T-helper 2 cell (primary cell): Measurements from ENCODE around the gene ESR1.

ENCODE experiments used
- DNase-seq, 5 experiments: peaks; one replicate each; pipeline versions ENCODE4 v3.0.0 to v3.0.0-alpha.2; 2012 to 2022
- total RNA-seq, 2 donors: gene quantifications; one replicate each; lab custom pipeline; 2026; lab: John Stamatoyannopoulos, UW

ESR1 gene
- 2.8 to 6.9 reads per million in 2 donors for total RNA-seq

DNA sequence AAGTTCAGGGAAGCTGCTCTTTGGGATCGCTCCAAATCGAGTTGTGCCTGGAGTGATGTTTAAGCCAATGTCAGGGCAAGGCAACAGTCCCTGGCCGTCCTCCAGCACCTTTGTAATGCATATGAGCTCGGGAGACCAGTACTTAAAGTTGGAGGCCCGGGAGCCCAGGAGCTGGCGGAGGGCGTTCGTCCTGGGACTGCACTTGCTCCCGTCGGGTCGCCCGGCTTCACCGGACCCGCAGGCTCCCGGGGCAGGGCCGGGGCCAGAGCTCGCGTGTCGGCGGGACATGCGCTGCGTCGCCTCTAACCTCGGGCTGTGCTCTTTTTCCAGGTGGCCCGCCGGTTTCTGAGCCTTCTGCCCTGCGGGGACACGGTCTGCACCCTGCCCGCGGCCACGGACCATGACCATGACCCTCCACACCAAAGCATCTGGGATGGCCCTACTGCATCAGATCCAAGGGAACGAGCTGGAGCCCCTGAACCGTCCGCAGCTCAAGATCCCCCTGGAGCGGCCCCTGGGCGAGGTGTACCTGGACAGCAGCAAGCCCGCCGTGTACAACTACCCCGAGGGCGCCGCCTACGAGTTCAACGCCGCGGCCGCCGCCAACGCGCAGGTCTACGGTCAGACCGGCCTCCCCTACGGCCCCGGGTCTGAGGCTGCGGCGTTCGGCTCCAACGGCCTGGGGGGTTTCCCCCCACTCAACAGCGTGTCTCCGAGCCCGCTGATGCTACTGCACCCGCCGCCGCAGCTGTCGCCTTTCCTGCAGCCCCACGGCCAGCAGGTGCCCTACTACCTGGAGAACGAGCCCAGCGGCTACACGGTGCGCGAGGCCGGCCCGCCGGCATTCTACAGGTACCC is at the start of gene ESR1:
ESR1 (plus strand) TSS at position 170 of the 858 bp plus-strand sequence; CDS start at position 401, 231 bp downstream.
- no peak for DNase-seq

DNA sequence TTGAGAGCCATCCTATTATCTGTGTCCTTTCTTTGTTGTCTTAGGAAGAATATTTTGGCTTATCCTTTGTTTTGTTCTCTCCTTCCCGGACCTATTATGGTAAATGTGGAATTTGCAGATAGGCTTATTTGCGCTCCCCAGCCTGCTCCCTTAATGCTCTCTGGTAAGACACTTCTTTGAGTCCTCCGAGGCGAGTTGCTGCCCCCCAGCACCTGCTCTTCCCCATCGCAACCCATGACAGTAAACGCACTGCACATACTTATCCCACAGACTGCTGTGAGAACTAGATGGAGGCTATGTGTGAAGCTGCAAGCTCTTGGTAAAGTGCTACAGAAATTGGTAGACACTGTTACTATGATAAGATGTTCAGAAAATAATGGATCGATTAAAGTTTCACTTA is 47.0 kb upstream of the ESR1 start:
- DNase-seq: no peak

DNA sequence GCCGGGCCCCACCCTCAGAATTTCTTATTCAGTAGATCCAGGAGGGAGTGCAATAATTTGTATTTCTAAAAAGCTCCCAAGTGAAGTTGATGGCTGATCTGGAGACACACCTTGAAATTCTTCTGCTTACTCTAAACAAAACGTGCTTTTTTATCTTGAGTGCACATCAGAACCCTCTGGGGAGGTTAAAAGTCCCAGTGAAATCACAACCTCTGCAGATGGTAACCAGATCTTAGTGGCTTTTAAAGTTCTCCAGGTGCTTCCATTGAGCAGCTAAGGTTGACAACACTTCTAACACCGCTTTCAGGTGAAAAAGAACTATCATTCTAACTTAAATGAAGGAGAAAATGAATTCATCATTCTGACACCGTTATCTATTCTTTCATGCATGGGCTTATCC is 45.6 kb upstream of the ESR1 start:
- peak in 1 of 5 experiments; percentile 18 for DNase-seq

DNA sequence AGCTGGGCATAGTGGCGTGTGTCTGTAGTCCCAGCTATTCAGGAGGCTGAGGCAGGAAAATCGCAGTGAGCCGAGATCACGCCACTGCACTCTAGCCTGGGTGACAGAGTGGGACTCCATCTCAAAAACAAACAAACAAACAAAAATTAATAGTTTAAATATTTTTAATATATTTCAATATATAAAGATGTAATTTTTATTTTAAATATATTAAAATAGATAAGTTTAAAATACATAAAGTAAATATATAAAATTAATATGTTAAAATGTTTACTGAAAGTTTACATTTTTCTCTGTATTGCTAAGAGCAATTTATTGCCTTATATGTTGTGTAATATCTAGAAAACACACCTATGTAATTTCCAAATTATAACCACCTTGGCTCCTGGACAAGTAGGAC is 44.7 kb upstream of the ESR1 start:
- no peak for DNase-seq

DNA sequence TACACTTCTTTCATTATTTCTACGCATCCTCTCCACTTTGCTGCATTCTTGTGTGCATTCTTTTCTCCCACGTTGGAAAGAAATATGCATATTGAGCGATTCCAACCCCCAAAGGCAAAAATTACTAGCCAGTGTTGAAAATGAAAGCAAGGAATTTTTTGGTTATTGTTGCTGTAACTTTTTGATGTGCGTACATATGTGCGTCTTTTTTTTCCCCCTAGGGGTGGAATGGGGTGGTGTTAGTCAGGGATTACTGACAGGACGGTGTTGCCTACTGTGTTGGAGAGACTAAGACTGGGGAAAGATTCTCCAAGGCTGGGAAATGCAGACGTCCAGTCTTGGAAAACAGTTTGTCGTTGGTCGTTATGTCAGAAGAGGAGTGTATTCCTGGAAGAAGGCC is 44.2 kb upstream of the ESR1 start:
- no peak for DNase-seq

DNA sequence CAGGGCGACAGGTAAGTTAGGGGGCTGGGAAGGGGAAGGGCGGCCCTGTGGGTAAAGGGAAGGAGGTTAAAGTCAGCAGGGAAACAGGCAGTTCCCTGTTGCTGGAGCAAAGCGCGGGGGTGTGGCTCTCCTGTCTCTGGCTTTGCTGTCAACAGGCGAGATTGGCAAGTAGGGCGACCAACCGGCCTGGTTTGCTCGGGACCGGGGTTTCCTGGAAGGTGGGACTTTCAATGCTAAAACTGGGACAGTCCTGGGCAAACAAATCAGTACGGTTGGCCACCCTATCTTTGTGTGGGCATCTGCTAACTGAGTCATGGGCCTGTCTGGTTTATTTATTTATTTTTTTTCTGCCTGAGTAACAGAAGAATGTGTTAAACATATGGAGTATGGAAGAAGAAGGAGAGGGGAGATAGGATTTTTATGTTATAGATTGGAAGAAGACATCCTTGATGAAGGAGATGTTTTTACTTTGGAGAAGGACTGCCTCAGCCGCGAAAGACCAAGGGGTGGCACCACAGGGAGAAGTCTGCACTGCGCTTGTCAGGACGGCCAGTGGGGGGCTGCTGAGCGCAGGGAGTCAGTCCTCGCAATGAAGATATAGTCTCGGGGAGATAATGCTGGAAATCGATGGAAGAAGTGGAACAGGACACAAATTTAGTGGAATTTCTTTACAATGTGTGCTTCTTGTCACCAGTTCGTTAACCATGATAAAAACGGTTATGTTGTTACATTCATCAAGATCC is 43.4 kb upstream of the ESR1 start:
- no peak for DNase-seq

DNA sequence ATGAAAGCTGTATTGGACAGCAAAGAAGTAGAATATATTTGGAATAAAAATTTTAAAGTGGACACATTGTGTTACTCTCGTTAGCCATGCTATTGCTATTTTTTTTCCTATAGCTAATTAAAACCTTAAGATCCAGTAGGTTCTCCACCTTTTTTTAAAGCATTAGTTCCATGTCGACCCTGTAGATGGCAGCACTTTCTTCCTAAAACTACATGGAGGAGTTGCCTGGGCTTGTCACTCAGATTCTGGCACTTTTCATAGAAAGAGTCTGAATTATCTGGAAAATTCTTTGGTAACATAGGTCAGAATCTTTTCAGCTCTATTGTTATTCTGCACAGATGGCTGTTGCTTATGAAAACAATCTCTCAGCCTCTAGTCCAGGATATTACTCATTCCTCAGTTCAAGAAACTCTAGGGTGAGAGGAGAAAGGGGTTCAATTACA is 42.0 kb upstream of the ESR1 start:
- peak in 1 of 5 experiments; percentile 60 for DNase-seq

DNA sequence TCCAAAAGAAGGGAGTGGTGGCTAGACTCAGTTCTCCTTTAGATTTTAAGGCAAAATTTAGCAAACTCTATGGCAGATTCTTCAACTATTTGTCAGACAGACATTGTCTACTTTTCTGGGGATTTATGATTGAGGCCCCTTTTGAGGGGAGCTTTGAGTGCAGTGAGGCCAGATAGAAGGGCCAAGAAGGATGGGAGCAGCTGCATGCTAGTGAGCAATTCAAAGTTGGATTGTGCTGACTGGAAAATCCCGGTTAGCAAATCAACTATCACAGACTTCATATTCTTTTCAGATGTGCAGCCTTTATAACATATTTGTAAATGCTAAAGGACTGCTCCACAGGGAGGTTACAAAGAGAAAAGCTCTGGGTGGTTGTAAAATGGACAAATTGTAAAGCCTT is 35.0 kb upstream of the ESR1 start:
- DNase-seq: no peak

DNA sequence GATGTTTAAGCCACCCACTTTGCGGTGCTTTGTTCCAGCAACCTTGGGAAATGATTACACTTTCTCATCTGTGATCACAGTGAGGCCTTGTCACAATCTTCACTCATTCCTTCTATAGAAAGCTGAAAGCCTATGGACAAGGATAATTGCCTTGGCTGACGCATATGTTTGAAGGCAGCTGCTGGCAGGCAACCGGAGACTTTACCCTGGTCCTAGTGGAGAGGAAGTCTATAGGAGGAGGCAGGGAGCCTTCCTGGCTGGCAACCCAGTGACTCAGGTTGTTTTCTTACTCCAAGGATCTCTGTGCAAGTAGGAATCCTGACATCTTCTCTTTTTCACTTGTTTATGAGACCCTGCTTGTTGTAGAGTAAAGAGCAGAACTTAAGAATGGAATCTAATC is 34.1 kb upstream of the ESR1 start:
- DNase-seq: no peak

DNA sequence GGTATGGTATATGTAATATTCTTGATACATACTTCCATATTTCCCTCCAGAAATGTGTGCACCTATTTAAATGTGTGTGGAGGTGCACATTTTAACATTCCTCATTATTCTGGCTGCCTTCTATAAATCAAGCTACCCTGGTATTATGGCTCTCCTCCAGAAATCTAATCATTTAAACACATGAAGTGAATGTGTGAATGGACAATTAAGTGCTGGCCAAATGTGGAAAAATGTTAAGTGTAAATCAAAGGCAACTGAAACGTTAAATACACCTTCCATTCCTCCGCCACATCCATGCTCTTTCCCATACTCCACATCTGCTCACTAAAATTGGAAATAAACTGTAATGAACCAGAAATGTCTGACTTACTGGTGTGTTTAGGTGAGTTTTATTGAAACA is 24.9 kb upstream of the ESR1 start:
- no peak for DNase-seq

DNA sequence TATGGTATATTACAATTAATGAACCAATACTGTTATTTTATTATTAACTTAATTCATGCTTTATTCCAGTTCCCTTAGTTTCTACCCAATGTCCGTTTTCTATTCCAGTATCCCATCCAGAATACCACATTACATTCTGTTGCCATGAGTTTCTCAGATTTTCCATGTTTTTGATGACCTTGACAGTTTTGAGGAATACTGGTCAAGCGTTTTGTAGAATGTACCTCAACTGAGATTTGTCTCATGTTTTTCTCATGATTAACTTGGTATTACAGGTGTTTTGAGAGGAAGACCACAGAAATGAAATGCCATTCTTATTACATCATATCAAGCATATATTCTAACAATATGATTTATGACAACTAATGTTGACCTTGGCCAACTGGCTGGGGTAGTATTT is 23.8 kb upstream of the ESR1 start:
- DNase-seq: no peak

DNA sequence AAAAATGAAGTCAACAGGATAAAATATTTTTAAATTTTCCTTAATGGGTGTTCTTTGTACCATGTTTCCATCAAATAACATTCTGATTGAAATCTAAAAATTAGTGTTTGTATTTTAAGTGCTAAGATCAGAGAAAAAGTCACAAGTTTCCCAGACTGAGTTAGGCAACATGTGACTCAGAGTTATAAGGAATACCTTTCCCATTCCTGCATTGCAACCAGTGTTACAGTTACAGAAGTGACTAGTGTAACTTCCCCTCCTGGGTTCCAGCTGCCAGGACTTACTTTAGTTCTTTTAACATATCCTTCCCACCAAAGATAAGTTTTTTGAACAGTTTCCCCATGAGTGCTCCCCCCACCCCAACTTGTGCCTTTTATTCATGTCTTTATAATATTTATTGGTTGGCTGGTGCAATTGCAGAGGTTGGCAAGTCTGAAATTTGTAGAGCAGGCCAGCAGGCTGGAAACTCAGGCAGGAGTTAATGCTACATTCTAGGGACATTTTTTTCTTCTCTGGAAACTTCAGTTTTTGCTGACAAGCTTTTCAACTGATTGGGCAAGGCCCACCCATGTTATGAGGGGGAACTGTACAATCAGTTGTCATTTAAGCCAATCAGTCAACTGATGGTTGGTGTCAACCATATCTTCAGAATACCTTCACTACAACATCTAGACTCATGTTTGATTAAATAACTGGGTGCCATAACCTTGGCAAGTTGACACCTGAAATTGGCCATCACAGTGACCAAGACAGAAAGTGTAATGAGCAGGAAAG is 22.9 kb upstream of the ESR1 start:
- no peak for DNase-seq

DNA sequence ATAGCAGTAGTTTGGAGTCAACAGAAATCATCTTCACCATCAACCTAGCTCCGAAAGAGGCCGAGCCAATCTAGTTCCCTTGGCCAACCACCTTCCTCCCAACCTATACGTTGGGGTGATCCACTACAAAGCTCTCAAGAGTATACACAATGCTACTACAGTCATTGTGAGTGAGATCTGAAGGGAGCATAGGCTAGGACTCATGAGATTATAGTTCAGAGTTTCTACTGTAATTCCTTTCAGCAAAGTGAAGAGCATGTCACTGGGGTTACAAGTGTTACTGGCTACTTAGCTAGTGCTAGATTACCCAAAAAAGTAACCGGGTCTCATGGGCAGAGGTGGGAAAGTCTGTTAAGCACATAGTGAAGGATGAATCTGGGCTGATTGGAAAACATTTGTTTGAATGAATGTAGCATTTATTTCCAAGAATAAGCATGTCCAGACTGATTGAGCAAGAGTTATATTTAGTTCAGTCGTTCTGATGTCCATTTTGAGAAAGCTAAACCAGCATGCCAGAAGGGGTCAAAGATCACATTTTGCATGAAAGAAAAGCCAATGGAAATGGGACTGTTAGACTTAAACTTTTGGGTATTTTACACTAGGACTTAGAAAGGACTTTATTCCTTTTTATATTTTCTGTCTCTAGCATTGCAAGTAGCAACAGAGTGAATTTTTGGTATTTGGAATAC is 10.5 kb upstream of the ESR1 start:
- no peak for DNase-seq

DNA sequence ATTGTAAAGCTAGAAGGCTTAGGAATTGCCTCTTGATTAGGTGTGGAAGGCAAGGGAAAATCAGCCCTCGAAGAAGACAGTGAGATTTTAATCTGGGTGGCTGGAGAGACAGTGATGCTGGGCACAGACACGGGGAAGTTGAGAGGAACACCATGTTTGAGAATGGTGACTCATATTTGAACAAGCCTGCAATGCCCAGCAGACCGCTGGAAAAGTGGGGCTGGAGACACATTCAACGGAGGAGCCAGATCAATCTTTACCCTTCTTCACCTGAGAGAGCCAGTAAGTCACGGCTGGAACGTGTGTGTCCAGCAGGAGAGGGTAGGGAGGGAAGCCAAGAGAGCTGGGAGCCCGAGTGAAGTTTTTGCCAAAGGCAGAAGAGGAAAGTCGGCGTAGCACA is 3.7 kb upstream of the ESR1 start:
- DNase-seq: no peak

DNA sequence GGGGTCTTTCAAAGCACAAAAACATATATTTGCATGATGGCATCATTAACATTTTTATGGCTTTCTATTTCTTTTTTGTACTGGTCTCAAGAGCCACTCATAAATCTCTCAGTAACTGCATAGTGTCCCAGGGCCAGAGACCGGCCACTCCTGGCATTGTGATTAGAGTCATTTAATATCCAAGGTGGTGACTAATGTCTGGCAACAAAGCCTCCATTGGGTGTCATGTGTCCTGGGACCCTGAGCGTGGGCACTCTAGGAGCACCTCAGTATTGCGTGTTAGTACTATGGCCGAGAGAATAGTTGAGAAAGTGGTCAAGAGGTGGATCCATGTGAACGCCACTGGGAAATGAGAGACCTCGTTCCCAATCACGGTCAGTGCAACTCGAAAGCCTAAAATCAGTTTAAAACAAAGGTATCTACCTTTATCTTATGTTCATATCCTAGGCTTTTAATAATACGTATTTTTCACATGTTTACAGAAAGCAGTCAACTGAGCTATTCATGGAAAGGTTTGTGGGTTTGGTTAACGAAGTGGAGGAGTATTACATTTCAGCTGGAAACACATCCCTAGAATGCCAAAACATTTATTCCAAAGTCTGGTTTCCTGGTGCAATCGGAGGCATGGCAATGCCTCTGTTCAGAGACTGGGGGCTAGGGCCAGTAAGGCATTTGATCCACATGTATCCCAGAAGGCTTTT is 2.7 kb upstream of the ESR1 start:
- DNase-seq: no peak

DNA sequence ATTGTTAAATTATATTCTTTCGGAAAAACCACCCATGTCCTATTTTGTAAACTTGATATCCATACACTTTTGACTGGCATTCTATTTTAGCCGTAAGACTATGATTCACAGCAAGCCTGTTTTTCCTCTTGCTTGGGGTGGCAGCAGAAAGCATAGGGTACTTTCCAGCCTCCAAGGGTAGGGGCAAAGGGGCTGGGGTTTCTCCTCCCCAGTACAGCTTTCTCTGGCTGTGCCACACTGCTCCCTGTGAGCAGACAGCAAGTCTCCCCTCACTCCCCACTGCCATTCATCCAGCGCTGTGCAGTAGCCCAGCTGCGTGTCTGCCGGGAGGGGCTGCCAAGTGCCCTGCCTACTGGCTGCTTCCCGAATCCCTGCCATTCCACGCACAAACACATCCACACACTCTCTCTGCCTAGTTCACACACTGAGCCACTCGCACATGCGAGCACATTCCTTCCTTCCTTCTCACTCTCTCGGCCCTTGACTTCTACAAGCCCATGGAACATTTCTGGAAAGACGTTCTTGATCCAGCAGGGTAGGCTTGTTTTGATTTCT is 2.1 kb upstream of the ESR1 start:
- DNase-seq: no peak

DNA sequence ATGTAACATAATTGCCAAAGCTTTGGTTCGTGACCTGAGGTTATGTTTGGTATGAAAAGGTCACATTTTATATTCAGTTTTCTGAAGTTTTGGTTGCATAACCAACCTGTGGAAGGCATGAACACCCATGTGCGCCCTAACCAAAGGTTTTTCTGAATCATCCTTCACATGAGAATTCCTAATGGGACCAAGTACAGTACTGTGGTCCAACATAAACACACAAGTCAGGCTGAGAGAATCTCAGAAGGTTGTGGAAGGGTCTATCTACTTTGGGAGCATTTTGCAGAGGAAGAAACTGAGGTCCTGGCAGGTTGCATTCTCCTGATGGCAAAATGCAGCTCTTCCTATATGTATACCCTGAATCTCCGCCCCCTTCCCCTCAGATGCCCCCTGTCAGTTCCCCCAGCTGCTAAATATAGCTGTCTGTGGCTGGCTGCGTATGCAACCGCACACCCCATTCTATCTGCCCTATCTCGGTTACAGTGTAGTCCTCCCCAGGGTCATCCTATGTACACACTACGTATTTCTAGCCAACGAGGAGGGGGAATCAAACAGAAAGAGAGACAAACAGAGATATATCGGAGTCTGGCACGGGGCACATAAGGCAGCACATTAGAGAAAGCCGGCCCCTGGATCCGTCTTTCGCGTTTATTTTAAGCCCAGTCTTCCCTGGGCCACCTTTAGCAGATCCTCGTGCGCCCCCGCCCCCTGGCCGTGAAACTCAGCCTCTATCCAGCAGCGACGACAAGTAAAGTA is 547 bp upstream of the ESR1 start:
- no peak for DNase-seq

DNA sequence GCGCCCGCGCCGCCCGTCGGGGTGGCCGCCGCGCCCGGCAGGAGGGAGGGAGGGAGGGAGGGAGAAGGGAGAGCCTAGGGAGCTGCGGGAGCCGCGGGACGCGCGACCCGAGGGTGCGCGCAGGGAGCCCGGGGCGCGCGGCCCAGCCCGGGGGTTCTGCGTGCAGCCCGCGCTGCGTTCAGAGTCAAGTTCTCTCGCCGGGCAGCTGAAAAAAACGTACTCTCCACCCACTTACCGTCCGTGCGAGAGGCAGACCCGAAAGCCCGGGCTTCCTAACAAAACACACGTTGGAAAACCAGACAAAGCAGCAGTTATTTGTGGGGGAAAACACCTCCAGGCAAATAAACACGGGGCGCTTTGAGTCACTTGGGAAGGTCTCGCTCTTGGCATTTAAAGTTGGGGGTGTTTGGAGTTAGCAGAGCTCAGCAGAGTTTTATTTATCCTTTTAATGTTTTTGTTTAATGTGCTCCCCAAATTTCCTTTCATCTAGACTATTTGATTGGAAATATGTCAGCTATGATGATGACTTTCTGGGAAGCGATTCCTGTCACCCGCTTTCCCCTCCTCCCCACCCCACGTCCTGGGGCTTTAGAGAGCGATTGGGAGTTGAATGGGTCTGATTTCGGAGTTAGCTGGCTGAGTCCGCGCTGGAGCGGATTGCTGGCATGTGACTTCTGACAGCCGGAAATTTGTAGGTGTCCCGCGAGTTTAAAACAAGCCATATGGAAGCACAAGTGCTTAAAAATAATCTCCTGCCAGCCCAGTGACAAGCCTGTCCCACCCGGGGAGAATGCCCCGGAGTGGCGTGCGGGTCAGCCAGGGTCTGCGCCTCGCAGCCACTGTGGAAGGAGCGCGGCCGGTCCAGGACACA is 1.1 kb downstream of the ESR1 start:
- DNase-seq: no peak

DNA sequence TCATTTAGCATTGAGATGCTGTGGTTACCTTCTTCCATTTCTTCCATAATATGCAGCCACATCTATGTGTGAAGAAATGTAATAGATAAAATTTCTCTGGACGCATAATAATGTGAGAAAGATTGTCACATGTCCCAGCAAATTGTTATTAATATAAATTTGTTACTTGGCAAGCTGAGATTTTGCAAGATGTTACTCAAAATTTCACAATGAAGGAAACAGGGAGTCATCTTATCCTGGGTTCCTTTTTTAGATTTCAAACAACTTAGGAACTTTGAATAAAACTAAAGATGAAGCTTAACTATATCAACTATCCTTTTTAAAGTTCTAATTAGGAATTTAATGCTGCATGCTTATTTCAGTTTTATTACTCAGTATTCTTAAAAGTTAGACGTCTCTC is 3.6 kb downstream of the ESR1 start:
- no peak for DNase-seq

DNA sequence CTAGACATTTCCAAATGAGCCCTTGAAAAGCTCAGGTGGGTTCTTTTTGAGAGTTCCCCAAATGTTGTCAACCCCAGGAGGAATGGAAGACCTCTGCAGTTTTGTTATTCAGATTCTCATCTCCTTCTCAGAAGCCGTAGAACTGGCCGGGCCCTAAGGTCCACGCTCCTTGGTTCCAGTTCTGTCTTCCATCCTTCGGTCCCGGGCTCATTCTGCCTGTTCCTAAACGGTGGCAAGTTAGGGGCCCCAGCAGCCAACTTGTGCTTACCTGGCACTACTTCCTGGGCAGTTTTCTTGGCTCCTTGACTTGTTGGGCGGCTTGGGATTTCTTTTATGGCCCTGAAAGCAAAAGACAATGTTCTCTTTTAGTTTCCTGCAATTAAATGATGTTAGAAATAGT is 6.4 kb downstream of the ESR1 start:
- no peak for DNase-seq
